ENCODE results near the gene APCDD1. TPM values are rescaled to one million over a fixed set of nuclear protein-coding genes. Genes with fewer than 3 reads are reported as not detected.

The APCDD1 gene
- total and polyA plus RNA-seq, 10 donors = 0.93 to 11.8 (median 5.6) TPM

- no peak overlapping the region for H3K27ac ChIP-seq
- peaks cover 0 to 56% (median 30%) of the 10 kb centered on the region in 7 donors for H3K27me3 ChIP-seq (replicated peaks in 1 of 7)
- H3K4me1 ChIP-seq = peaks cover 0 to 23% (median 13%) of the 10 kb centered on the region in 6 donors
- TF ChIP-seq POLR2AphosphoS5 (IDR thresholded peaks at IDR 0.05) (no peak), POLR2A (IDR thresholded peaks at IDR 0.05) (no peak)
- H3K9me3 ChIP-seq = no peaks in the 10 kb centered on the region
- H3K36me3 ChIP-seq = no peaks in the 10 kb centered on the region
- WGBS, 5 donors = 90 to 96% (median 92%) methylated on average over 5 of the region's 5 CpGs
- intact Hi-C loops (cut with DNase I; ENCODE audit: low total_unique reads) = no loop called here
- no peak for DNase-seq
- no peak overlapping the region for H3K4me3 ChIP-seq
Measured at GRCh38 chr18:10458691-10459090, 4.3 kb downstream of the APCDD1 start.

- Histone ChIP-seq H3K27ac (no peak overlapping the region), H3K27me3 (replicated peaks in 1 of 7) (peaks cover 0 to 47% (median 23%) of the 10 kb centered on the region in 7 donors), H3K9me3 (no peaks in the 10 kb centered on the region), H3K4me3 (no peak overlapping the region), H3K36me3 (no peaks in the 10 kb centered on the region), H3K4me1 (peaks cover 0 to 18% (median 10%) of the 10 kb centered on the region in 6 donors)
- no peak for DNase-seq
- 0 to 70% (median 39%) methylated on average over 1 of the region's 1 CpG for WGBS, 5 donors
- intact Hi-C loops (cut with DNase I; ENCODE audit: low total_unique reads) = no loop called here
- no peak for TF ChIP-seq CTCF (IDR thresholded peaks at IDR 0.05 in 8 of 11, conservative IDR thresholded peaks at IDR 0.05 in 3 of 11)
- no peak for TF ChIP-seq POLR2A (IDR thresholded peaks at IDR 0.05)
- no peak for TF ChIP-seq POLR2AphosphoS5 (IDR thresholded peaks at IDR 0.05)
Measured at GRCh38 chr18:10459587-10459986, 5.2 kb downstream of the APCDD1 start.

- WGBS, 5 donors = 93 to 98% (median 96%) methylated on average over 8 of the region's 8 CpGs
- DNase-seq = no peak
- peaks cover 0 to 10% (median 2%) of the 10 kb centered on the region in 6 donors for H3K4me1 ChIP-seq
- no peak overlapping the region for H3K4me3 ChIP-seq
- no peak overlapping the region for H3K27ac ChIP-seq
- H3K36me3 ChIP-seq = no peaks in the 10 kb centered on the region
- intact Hi-C loops (cut with DNase I; ENCODE audit: low total_unique reads) = no loop called here
- H3K9me3 ChIP-seq = no peaks in the 10 kb centered on the region
- H3K27me3 ChIP-seq (replicated peaks in 1 of 7) = peaks cover 0 to 38% (median 15%) of the 10 kb centered on the region in 7 donors
- TF ChIP-seq POLR2A (IDR thresholded peaks at IDR 0.05) (no peak), CTCF (IDR thresholded peaks at IDR 0.05 in 8 of 11, conservative IDR thresholded peaks at IDR 0.05 in 3 of 11) (no peak), POLR2AphosphoS5 (IDR thresholded peaks at IDR 0.05) (no peak)
Measured at GRCh38 chr18:10460414-10461018, 6.1 kb downstream of the APCDD1 start.

- intact Hi-C loops (cut with DNase I; ENCODE audit: low total_unique reads) = no loop called here
- no peaks in the 10 kb centered on the region for H3K36me3 ChIP-seq
- H3K9me3 ChIP-seq = no peaks in the 10 kb centered on the region
- no peak for TF ChIP-seq POLR2A (IDR thresholded peaks at IDR 0.05)
- TF ChIP-seq CTCF (IDR thresholded peaks at IDR 0.05 in 8 of 11, conservative IDR thresholded peaks at IDR 0.05 in 3 of 11) = no peak
- TF ChIP-seq POLR2AphosphoS5 (IDR thresholded peaks at IDR 0.05) = no peak
- peaks cover 0 to 23% (median 3%) of the 10 kb centered on the region in 7 donors for H3K27me3 ChIP-seq (replicated peaks in 1 of 7)
- H3K4me3 ChIP-seq = no peak overlapping the region
- H3K27ac ChIP-seq = no peak overlapping the region
- 80 to 88% (median 85%) methylated on average over 4 of the region's 4 CpGs for whole genome bisulfite sequencing, 5 donors
- H3K4me1 ChIP-seq = no peaks in the 10 kb centered on the region
- DNase-seq = no peak
Measured at GRCh38 chr18:10461989-10462388, 7.6 kb downstream of the APCDD1 start.

All from spleen (tissue), 11 donors.